IPS DF 4.7 (cell line): Measurements from ENCODE around the gene FZD2.
"Not testable (repeated sequence)": the region's sequence is repeated elsewhere in the genome, so short reads cannot be mapped to it uniquely, and the experiment has no call there.

Experiments
- DNase-seq: peaks from one replicate; pipeline ENCODE4 v3.0.0-alpha.2; 2013; ENCODE audit warnings: low spot score; ENCODE audit errors: extremely low read depth

The FZD2 gene

GRCh38 chr17:44575403-44575802 lies 18.1 kb downstream of the FZD2 start:
- DNase-seq, result no peak

DNA sequence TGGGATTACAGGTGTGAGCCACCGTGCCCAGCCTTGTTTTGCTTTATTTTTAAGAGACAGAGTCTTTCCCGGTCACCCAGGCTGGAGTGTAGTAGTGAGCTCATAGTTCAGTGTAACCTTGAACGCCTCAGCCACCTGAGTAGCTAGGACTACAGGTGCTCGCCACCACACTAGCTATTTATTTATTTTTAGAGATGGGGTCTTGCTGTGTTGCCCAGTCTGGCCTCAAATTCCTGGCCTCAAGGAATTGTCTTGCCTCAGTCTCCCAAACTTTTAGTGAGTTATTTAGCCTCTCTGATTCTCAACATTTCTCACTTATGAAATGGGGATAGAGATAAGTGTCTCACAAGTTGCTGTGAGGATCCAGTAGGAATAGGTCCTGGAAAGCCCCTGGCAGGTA lies 21.7 kb downstream of the FZD2 start:
- DNase-seq, result no peak

DNA sequence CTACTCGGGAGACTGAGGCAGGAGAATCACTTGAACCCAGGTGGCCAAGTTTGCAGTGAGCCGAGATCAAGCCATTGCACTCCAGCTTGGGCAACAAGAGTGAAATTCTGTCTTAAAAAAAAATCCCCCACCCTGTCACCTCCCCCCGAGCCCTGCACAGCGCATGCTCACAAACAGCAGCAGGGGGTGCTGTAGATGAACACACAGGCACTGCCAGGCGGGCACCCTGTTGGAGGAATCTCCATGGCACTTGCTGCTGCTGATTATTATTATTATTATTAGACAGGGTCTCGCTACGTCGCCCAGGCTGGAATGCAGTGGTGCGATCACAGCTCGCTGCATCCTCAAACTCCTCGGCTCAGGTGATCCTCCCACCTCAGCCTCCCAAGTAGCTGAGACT lies 24.6 kb downstream of the FZD2 start:
- DNase-seq, result no peak

GRCh38 chr17:44584443-44584842 lies 27.2 kb downstream of the FZD2 start:
- DNase-seq, result no peak

GRCh38 chr17:44585315-44585714 lies 28.0 kb downstream of the FZD2 start:
- DNase-seq, result no peak

- no peak for DNase-seq
These were observed 30.1 kb downstream of the FZD2 start for GRCh38 chr17:44587339-44587738.

- no peak for DNase-seq
These were observed 32.2 kb downstream of the FZD2 start for GRCh38 chr17:44589316-44590071.

- DNase-seq, result not testable (repeated sequence)
These were observed 32.8 kb downstream of the FZD2 start for GRCh38 chr17:44590072-44590462.

GRCh38 chr17:44590762-44591161 lies 33.5 kb downstream of the FZD2 start:
- not testable (repeated sequence) for DNase-seq

GRCh38 chr17:44591206-44591605 lies 33.9 kb downstream of the FZD2 start:
- DNase-seq, result no peak

DNA sequence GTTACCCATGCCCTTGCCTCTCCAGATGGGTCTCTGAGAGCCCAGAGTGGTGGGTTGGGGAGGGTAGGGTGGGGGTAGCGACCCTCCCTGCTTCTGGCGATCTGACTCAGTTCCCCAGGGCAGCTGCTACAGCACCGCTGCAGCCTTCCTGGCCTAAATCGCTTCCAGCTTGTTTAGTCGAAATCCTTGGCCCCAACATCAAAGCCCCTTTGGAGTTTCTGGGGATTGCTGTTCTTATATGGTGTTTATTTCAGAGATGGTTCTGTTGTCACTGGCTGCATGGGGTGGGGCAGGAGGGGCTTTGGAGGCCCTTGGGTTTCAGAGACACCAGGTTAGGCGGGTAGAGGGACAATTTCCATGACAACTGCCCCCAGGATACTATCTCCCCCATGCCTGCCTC lies 35.9 kb downstream of the FZD2 start:
- no peak for DNase-seq

GRCh38 chr17:44595216-44595775 lies 38.0 kb downstream of the FZD2 start:
- DNase-seq, result no peak

GRCh38 chr17:44598329-44598728 lies 41.0 kb downstream of the FZD2 start:
- no peak for DNase-seq

DNA sequence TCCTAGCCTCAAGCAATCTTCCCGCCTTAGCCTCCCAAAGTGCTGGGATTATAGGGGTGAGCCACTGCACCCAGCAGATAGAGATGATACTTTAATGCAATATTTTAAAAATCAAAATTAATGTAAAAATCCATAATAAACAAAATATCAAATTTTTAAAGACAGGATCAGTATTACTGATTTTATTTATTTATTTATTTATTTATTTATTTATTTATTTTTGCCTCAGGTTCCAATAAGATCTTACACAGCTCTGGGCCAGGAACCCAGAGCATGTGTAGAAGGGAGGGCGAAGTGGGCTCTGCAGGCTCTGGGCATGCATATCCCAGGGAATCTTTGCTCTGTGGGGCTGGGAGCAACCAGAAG lies 41.6 kb downstream of the FZD2 start:
- DNase-seq, result no peak

- no peak for DNase-seq
These were observed 42.3 kb downstream of the FZD2 start for GRCh38 chr17:44599298-44600175.

GRCh38 chr17:44601539-44601938 lies 44.3 kb downstream of the FZD2 start:
- no peak for DNase-seq

- DNase-seq, result no peak
These were observed 44.7 kb downstream of the FZD2 start for GRCh38 chr17:44601973-44602372.

- DNase-seq, result no peak
These were observed 45.1 kb downstream of the FZD2 start for GRCh38 chr17:44602390-44602789.

DNA sequence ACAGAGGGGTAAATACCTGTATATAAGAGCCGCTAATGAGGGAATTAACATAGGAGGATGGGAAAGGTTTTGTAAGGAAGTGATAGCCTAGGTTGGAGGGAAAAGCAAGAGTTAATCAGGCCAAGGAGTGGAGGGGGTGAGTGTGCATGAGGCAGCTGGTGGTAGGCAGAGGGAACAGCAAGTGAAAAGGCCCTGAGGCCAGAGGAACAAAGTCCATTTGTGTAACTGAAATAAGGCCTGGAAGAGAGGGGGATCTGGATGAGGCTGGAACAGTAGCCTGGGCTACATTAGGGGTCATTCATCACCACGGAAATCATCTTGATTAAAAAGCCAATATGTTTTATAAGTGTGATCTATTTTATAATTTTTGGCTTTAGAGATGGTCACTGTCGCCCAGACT lies 45.7 kb downstream of the FZD2 start:
- DNase-seq, result no peak

DNA sequence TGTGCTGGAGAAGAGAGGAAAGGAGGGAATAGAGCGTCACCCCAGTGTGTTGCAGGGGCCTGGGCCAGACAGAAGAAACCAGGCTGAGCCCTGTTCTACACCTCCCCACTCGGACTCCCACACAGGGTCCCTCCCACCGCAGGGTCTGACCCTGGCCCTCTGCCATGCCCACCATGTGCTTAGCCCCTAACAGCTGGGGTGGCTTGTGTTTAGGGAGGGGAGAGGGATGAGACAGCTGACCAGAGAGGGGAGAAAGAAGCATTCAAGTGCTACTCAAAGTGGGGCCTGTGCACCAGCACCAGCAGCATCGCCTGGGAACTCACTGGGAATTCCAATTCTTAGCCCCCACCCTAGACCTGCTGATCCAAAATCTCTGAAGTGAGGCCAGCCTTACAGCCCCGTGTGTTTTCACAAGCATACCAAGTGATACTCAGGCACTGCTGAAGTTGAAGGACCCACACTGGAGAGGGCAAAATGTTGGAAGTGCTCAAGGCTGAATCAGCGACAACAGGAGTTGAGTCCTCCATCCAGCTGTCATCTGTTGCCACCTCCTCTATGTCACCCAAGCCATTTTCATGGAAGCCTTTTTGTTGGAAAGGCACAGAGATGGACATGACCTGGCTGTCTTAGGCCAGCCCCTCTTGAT lies 47.0 kb downstream of the FZD2 start:
- DNase-seq, result no peak

DNA sequence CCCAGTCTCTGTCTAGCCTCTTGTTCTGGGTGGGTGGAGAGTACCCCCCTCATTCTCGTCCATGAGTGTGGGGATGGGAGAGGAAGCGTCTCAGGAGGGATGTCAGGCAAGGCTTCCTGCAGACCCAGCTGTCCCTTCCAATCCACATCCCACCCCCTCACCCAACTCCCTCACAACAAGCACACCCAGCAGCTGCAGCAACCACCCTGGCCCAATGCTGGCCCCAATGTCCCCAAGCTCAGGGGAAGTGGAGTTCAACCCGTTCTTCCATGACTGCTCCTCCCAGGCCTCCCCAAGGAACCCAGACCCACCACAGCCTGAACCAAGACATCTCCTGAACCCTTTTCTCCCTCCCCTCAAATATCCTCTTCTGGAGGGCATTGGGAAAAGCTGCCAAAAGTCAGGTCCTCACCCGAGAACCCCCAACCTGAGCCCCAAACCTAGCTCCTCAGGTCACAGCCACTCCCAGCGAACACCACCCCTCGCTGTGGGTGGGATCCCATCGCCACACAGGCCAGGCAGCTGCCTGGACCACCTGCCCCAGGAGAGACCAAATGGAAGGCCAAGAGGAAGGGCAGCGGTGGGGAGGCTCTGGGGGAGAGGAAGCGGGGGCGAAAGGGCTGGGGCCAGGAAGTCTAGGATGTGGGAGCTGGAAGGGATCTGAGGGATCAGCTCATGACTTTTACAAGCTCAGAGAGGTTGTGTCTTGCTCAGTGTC lies 47.6 kb downstream of the FZD2 start:
- no peak for DNase-seq
